OCI-LY3 (cell line): ENCODE results near the gene CEP350.
A peak's percentile ranks its signal among the peaks of the same experiment; 100 is the strongest.

Source experiments
- H2AFZ ChIP-seq: fragments of 200-600, 300-600 bp; shearing (Covaris generic); 2 replicates; pipeline ENCODE4 v1.6.0; 2014; ENCODE audit warnings: antibody characterized with exemption, low read depth, low read length
- H3K27ac ChIP-seq: fragments of 200-600, 300-600 bp; sonication (generic); 2 replicates; pipeline ENCODE4 v1.5.1; 2014; ENCODE audit warnings: mild to moderate bottlenecking, low read length, moderate library complexity, mixed read lengths
- H3K27me3 ChIP-seq: fragments of 200-600, 300-600 bp; sonication (generic); 2 replicates; pipeline ENCODE4 v1.6.1; 2014; ENCODE audit warnings: low read depth, low read length, mixed read lengths
- H3K36me3 ChIP-seq: fragments of 200-600, 300-600 bp; sonication (generic); replicated peaks from 2 replicates; pipeline ENCODE3; 2014; ENCODE audit warnings: low read depth, low read length, mixed read lengths
- H3K4me1 ChIP-seq: fragments of 300-600, 200-600 bp; sonication (generic); 2 replicates; pipeline ENCODE4 v1.6.1; 2014; ENCODE audit warnings: low read length, mixed read lengths
- H3K4me2 ChIP-seq: fragments of 200-600, 300-600 bp; sonication (generic); 2 replicates; pipeline ENCODE4 v1.6.1; 2014; ENCODE audit warnings: low read length, mixed read lengths
- H3K4me3 ChIP-seq: fragments of 300-600, 200-600 bp; sonication (generic); 2 replicates; pipeline ENCODE4 v1.5.1; 2014; ENCODE audit warnings: antibody characterized with exemption, mild to moderate bottlenecking, low read length, moderate library complexity
- H3K79me2 ChIP-seq: fragments of 300-600, 200-600 bp; shearing (Covaris generic); 2 replicates; pipeline ENCODE4 v1.6.1; 2014; ENCODE audit warnings: mild to moderate bottlenecking, low read length, mixed read lengths
- H3K9ac ChIP-seq: fragments of 300-600, 200-600 bp; shearing (Covaris generic); 2 replicates; pipeline ENCODE4 v1.6.0; 2014; ENCODE audit warnings: mild to moderate bottlenecking, low read length, moderate library complexity
- H3K9me3 ChIP-seq: fragments of 200-600, 300-600 bp; shearing (Covaris generic); 2 replicates; pipeline ENCODE4 v1.6.1; 2014; ENCODE audit warnings: low read length, mixed read lengths; ENCODE audit not compliant: insufficient read depth
- H4K20me1 ChIP-seq: fragments of 200-600, 300-600 bp; sonication (generic); 2 replicates; pipeline ENCODE4 v1.6.1; 2016; ENCODE audit warnings: low read length, mixed read lengths; ENCODE audit not compliant: insufficient read depth
- CTCF ChIP-seq: fragments of 200-600, 300-600 bp; sonication (generic); IDR thresholded peaks from 2 replicates; pipeline ENCODE4 v1.5.1; 2014; ENCODE audit warnings: antibody characterized with exemption, low read length, low read depth
- EZH2phosphoT487 ChIP-seq: fragments of 200-600 bp; shearing (Covaris generic); IDR thresholded peaks from 2 replicates; pipeline ENCODE4 v1.6.1; 2018; ENCODE audit warnings: antibody characterized with exemption, mixed run types, low read depth

CEP350 gene

GRCh38 chr1:179954493-179955286 is at the start of gene CEP350:
Gene CEP350, plus strand, starts transcription at chr1:179954810. Its CDS starts 31,372 bp downstream, at chr1:179986182.
- Histone ChIP-seq H3K36me3 (no peaks in the 10 kb centered on the region), H3K4me3 (peak within 1 kb of the TSS; percentile 84), H3K9me3 (no peaks in the 10 kb centered on the region), H3K9ac (peak within 1 kb of the TSS; percentile 79), H3K27ac (peak within 1 kb of the TSS; percentile 75), H2AFZ (peak within 1 kb of the TSS; percentile 97), H3K79me2 (peaks cover 54% of the 10 kb centered on the region), H3K27me3 (no peaks in the 10 kb centered on the region), H3K4me2 (peak within 1 kb of the TSS; percentile 86), H3K4me1 (peaks cover 39% of the 10 kb centered on the region), H4K20me1 (peaks cover 32% of the 10 kb centered on the region)
- TF ChIP-seq EZH2phosphoT487 (no peak), CTCF (no peak)

- Histone ChIP-seq H3K9ac (no peak overlapping the region), H3K27ac (no peak overlapping the region), H4K20me1 (no peaks in the 10 kb centered on the region), H3K36me3 (peaks cover 39% of the 10 kb centered on the region), H3K4me3 (no peak overlapping the region), H3K9me3 (no peaks in the 10 kb centered on the region), H3K79me2 (no peaks in the 10 kb centered on the region), H3K4me2 (no peak overlapping the region), H3K4me1 (no peaks in the 10 kb centered on the region), H2AFZ (no peak overlapping the region), H3K27me3 (no peaks in the 10 kb centered on the region)
- no peak for TF ChIP-seq EZH2phosphoT487
- TF ChIP-seq CTCF = no peak
Measured at GRCh38 chr1:179910934-179911333, 43.7 kb upstream of the CEP350 start.

GRCh38 chr1:179911812-179912211 is 42.8 kb upstream of the CEP350 start:
- no peak for TF ChIP-seq CTCF
- no peak for TF ChIP-seq EZH2phosphoT487
- Histone ChIP-seq H4K20me1 (no peaks in the 10 kb centered on the region), H3K9ac (no peak overlapping the region), H3K4me2 (no peak overlapping the region), H3K9me3 (no peaks in the 10 kb centered on the region), H2AFZ (no peak overlapping the region), H3K27me3 (no peaks in the 10 kb centered on the region), H3K79me2 (no peaks in the 10 kb centered on the region), H3K4me3 (no peak overlapping the region), H3K4me1 (no peaks in the 10 kb centered on the region), H3K27ac (no peak overlapping the region), H3K36me3 (peaks cover 37% of the 10 kb centered on the region)

- H2AFZ ChIP-seq = no peak overlapping the region
- no peaks in the 10 kb centered on the region for H3K27me3 ChIP-seq
- no peaks in the 10 kb centered on the region for H3K79me2 ChIP-seq
- no peak overlapping the region for H3K9ac ChIP-seq
- no peaks in the 10 kb centered on the region for H4K20me1 ChIP-seq
- TF ChIP-seq CTCF = no peak
- no peak for TF ChIP-seq EZH2phosphoT487
- H3K4me1 ChIP-seq = peaks cover 1% of the 10 kb centered on the region
- H3K4me3 ChIP-seq = no peak overlapping the region
- peaks cover 44% of the 10 kb centered on the region for H3K36me3 ChIP-seq
- H3K4me2 ChIP-seq = no peak overlapping the region
- H3K9me3 ChIP-seq = no peaks in the 10 kb centered on the region
- H3K27ac ChIP-seq = no peak overlapping the region
Measured at GRCh38 chr1:179917601-179918429, 36.8 kb upstream of the CEP350 start.
